ENCODE measurements around the gene INTS1.

The INTS1 gene

GRCh38 chr7:1487466-1487865 is 16.7 kb downstream of the INTS1 start:
- DNase-seq, result no peak

- no peak for DNase-seq
Observed at GRCh38 chr7:1486571-1486970, 17.6 kb downstream of the INTS1 start.

- DNase-seq, result no peak
Observed at GRCh38 chr7:1485156-1485555, 19.0 kb downstream of the INTS1 start.

- no peak for DNase-seq
Observed at GRCh38 chr7:1484569-1484968, 19.6 kb downstream of the INTS1 start.

GRCh38 chr7:1483536-1484505 is 20.4 kb downstream of the INTS1 start:
- no peak for DNase-seq

- no peak for DNase-seq
Observed at GRCh38 chr7:1483079-1483478, 21.1 kb downstream of the INTS1 start.

GRCh38 chr7:1481300-1481699 is 22.9 kb downstream of the INTS1 start:
- DNase-seq, result no peak

- DNase-seq, result no peak
Observed at GRCh38 chr7:1480670-1481069, 23.5 kb downstream of the INTS1 start.

GRCh38 chr7:1479287-1479686 is 24.9 kb downstream of the INTS1 start:
- no peak for DNase-seq

GRCh38 chr7:1478480-1478879 is 25.7 kb downstream of the INTS1 start:
- no peak for DNase-seq

- DNase-seq, result no peak
Observed at GRCh38 chr7:1476859-1477258, 27.3 kb downstream of the INTS1 start.

- no peak for DNase-seq
Observed at GRCh38 chr7:1475991-1476390, 28.2 kb downstream of the INTS1 start.

- no peak for DNase-seq
Observed at GRCh38 chr7:1475393-1475792, 28.8 kb downstream of the INTS1 start.

GRCh38 chr7:1474736-1475135 is 29.5 kb downstream of the INTS1 start:
- no peak for DNase-seq

- peak; percentile 79 to 83 for DNase-seq
Observed at GRCh38 chr7:1473864-1474512, 30.2 kb downstream of the INTS1 start.

- no peak for DNase-seq
Observed at GRCh38 chr7:1470901-1471300, 33.3 kb downstream of the INTS1 start.

GRCh38 chr7:1468643-1469298 is 35.4 kb downstream of the INTS1 start:
- DNase-seq, result no peak

GRCh38 chr7:1468203-1468602 is 36.0 kb downstream of the INTS1 start:
- no peak for DNase-seq

- DNase-seq, result no peak
Observed at GRCh38 chr7:1466524-1467271, 37.5 kb downstream of the INTS1 start.

- DNase-seq, result no peak
Observed at GRCh38 chr7:1464694-1465093, 39.5 kb downstream of the INTS1 start.

- DNase-seq, result no peak
Observed at GRCh38 chr7:1463676-1464223, 40.4 kb downstream of the INTS1 start.

- no peak for DNase-seq
Observed at GRCh38 chr7:1461646-1462375, 42.4 kb downstream of the INTS1 start.
